Panc1 (cell line): Measurements from ENCODE around the gene CTNND2. TPM values are rescaled to one million over a fixed set of nuclear protein-coding genes. Genes with fewer than 3 reads are reported as not detected.

ENCODE experiments used
- ATAC-seq: fragments of 200-7000 bp; cut with Tn5 transposase; 2 replicates; pipeline ENCODE4 v1.9.1; 2020; ENCODE audit warnings: mild to moderate bottlenecking, moderate library complexity
- BruUV-seq: library from RNA; stranded (reverse); fragments of 400-500 nt; replicated peaks from 2 replicates; lab custom pipeline; 2021; lab: Mats Ljungman, UMichigan
- CTCF ChIA-PET: fragments of 300-600 bp; sonication (Branson Sonifier 250); formaldehyde crosslinking; loops from one replicate; lab custom pipeline; 2022; ENCODE audit warnings: antibody characterized with exemption; lab: Charles Lee
- POLR2A ChIA-PET: fragments of 300-600 bp; sonication (Branson Sonifier 250); formaldehyde crosslinking; loops from one replicate; lab custom pipeline; 2022; ENCODE audit warnings: antibody characterized with exemption; lab: Charles Lee
- DNase-seq: peaks from one replicate; pipeline ENCODE4 v3.0.0-alpha.2; 2010; ENCODE audit warnings: low read depth, low spot score
- H3K27ac ChIP-seq: 2 replicates; pipeline ENCODE4 v1.5.1; 2011; ENCODE audit warnings: mild to moderate bottlenecking, low read length, inconsistent platforms
- H3K27me3 ChIP-seq: fragments of 200-500 bp; sonication (Bioruptor generic); 2 replicates; pipeline ENCODE4 v1.6.0; 2014; ENCODE audit warnings: low read length, inconsistent platforms; ENCODE audit not compliant: control insufficient read depth, insufficient read depth
- H3K36me3 ChIP-seq: fragments of 200-500 bp; sonication (Bioruptor generic); 2 replicates; pipeline ENCODE4 v1.5.1; 2014; ENCODE audit warnings: inconsistent platforms, mild to moderate bottlenecking, low read length, moderate library complexity; ENCODE audit not compliant: control insufficient read depth, insufficient read depth
- H3K4me1 ChIP-seq: 2 replicates; pipeline ENCODE4 v1.5.1; 2011; ENCODE audit warnings: inconsistent platforms, mild to moderate bottlenecking, low read length, moderate library complexity; ENCODE audit not compliant: control insufficient read depth, insufficient read depth
- H3K4me3 ChIP-seq, 2 experiments: 2 replicates each; pipeline ENCODE4 v1.5.1; 2011 to 2012; ENCODE audit warnings: low read depth in 2 of 2, low read length in 2 of 2, mild to moderate bottlenecking in 2 of 2, inconsistent platforms in 1 of 2, moderate library complexity in 1 of 2
- H3K9me3 ChIP-seq: fragments of 200-500 bp; sonication (Bioruptor generic); 2 replicates; pipeline ENCODE4 v1.5.1; 2014; ENCODE audit warnings: low read depth, mild to moderate bottlenecking, inconsistent platforms, low read length, moderate library complexity; ENCODE audit not compliant: control insufficient read depth, insufficient read depth
- CTCF ChIP-seq: fragments of 450-650 bp; IDR thresholded peaks from 2 replicates; pipeline ENCODE4 v1.5.1; 2017; ENCODE audit warnings: mild to moderate bottlenecking
- POLR2AphosphoS5 ChIP-seq: IDR thresholded peaks from 2 replicates; pipeline ENCODE4 v1.6.1; 2012; ENCODE audit warnings: mild to moderate bottlenecking, low read depth, low read length, moderate library complexity
- REST ChIP-seq, 2 experiments: IDR thresholded peaks; 2 replicates each; pipeline ENCODE4 v1.6.1; 2011 to 2012; ENCODE audit warnings: low read depth in 2 of 2, control low read depth in 1 of 2, low read length in 1 of 2, mild to moderate bottlenecking in 1 of 2, moderate library complexity in 1 of 2; ENCODE audit not compliant: insufficient read depth in 1 of 2
- SIN3A ChIP-seq: IDR thresholded peaks from 2 replicates; pipeline ENCODE4 v1.6.1; 2012; ENCODE audit warnings: low read depth, mild to moderate bottlenecking, low read length, moderate library complexity, borderline replicate concordance; ENCODE audit not compliant: insufficient read depth
- TCF7L2 ChIP-seq: IDR thresholded peaks from 2 replicates; pipeline ENCODE4 v1.6.1; 2011; ENCODE audit warnings: mild to moderate bottlenecking, low read depth, low read length, inconsistent platforms
- in situ Hi-C: cut with HindIII; loops from 2 replicates; pipeline ENCODE4 v1.10.0; 2016; ENCODE audit warnings: low sequenced_read_pairs, low pct_unique_long_range_greater_than_20kb
- intact Hi-C: fragments of 100-400 bp; cut with micrococcal nuclease; formaldehyde crosslinking; loops from one replicate; pipeline ENCODE4 v1.10.0; 2022; ENCODE audit not compliant: unreplicated experiment
- total RNA-seq: library from RNA; stranded (reverse); gene quantifications from one replicate; pipeline ENCODE4 v1.2.1, GENCODE V29; 2021; ENCODE audit not compliant: unreplicated experiment

CTNND2 gene
- total RNA-seq, 1 experiment from 2014 or later, result 1.0 TPM

- no TSS peak for BruUV-seq
- intact Hi-C loops, result no loop called here
- Histone ChIP-seq H3K36me3 (no peaks in the 10 kb centered on the region), H3K4me3 (no peak overlapping the region), H3K27me3 (no peaks in the 10 kb centered on the region), H3K27ac (no peak overlapping the region), H3K4me1 (no peaks in the 10 kb centered on the region), H3K9me3 (no peaks in the 10 kb centered on the region)
- TF ChIP-seq REST (IDR thresholded peaks at IDR 0.05; ENCODE audit: insufficient read depth in 1 of 2, low read depth in 2 of 2, low read length in 1 of 2) (no peak), POLR2AphosphoS5 (no peak), SIN3A (no peak), TCF7L2 (no peak), CTCF (no peak)
- CTCF ChIA-PET, result no interaction called here
- DNase-seq (no peak), ATAC-seq (no peak)
- in situ Hi-C loops, result no loop called here
- POLR2A ChIA-PET, result no interaction called here
Measured at GRCh38 chr5:11528720-11529119, 375.5 kb downstream of the CTNND2 start.

- no TSS peak for BruUV-seq
- no peak overlapping the region for H3K4me3 ChIP-seq
- DNase-seq (no peak), ATAC-seq (no peak)
- intact Hi-C loops (no loop called here), in situ Hi-C loops (no loop called here)
- no peaks in the 10 kb centered on the region for H3K36me3 ChIP-seq
- TF ChIP-seq CTCF (no peak), TCF7L2 (no peak), REST (IDR thresholded peaks at IDR 0.05; ENCODE audit: insufficient read depth in 1 of 2, low read depth in 2 of 2, low read length in 1 of 2) (no peak), SIN3A (no peak), POLR2AphosphoS5 (no peak)
- H3K4me1 ChIP-seq, result no peaks in the 10 kb centered on the region
- H3K9me3 ChIP-seq, result no peaks in the 10 kb centered on the region
- H3K27ac ChIP-seq, result no peak overlapping the region
- ChIA-PET CTCF (no interaction called here), POLR2A (no interaction called here)
- H3K27me3 ChIP-seq, result no peaks in the 10 kb centered on the region
Measured at GRCh38 chr5:11527652-11528349, 376.4 kb downstream of the CTNND2 start.
